Stimulated activated CD8-positive, alpha-beta memory T cell treated with anti-CD3 and anti-CD28 coated beads, Interleukin-15, amount 100 ng/mL, for 24 hours (primary cell): ENCODE results near the gene TTLL11.
"Not testable (repeated sequence)": the region's sequence is repeated elsewhere in the genome, so short reads cannot be mapped to it uniquely, and the experiment has no call there.

Source experiments
- DNase-seq: peaks from one replicate; pipeline ENCODE4 v3.0.0-alpha.2; 2020; ENCODE audit warnings: low read depth

The TTLL11 gene

DNA sequence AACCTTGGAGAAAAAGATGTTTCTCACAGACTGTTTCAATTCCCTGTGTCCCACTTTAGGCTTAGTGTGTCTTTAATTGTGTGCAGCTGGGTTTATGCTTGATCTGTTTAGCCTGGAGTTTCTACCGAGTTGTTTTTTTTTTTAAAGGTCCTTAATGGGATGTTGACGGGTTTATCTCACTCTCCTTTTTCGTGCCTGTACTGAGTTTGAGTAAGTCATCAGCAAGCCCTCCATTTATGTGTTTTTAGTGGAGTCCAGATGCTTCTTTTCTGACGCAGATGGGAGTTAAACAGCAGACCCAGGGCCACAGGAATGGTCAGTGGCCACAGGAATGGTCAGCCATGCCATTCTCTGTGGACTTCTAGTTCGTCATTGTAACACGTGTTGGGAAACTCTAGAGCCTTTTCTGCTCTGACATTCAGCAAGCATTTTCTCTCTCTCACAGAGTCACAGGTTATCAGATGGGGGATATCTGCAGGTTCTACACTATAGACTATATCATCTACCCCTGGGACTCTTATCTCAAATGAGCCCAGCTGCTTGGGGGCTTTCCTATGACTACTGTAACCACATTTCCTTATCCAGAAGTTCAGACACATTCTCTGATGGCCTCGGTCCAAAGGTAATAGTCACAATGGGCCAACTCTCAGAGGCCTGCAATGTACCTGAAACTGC lies 190.5 kb downstream of the TTLL11 start:
- no peak for DNase-seq

DNA sequence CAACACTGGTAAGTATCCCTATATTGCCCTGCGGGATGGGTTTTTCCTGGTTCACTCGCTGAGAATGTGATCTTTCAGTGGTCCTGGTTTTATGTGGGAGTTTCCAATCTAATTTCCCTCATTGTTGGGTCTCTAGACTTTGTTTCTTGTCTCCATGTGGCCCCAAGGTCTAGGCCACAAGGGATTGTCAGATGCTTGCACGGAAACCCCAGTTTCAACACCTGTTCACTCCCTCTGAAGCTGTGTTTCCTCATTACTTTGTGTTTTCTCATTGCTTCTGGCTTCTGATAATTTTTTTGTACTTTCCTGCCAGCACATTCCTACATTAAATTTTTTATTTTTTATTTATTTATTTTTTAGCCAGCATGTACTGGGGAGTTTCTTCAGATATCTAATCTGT lies 191.5 kb downstream of the TTLL11 start:
- DNase-seq: no peak

DNA sequence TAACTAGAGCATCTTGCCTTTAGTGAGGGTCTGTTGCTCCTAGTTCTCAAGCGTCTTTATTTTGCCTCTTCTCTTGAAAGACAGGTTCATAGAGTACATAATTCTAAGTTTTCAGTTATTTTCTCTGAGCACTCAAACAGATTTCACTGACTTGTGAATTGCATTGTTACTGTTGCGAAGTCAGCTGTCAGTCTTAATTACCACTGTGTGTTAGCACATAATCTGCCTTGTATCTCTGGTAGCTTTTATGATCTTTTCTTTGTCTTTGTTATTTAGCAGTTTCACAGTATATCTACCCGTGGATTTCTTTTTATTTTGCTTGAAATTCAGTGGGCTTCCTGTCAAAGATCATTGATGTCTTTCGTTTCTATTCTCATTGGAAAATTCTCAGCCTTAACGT lies 192.9 kb downstream of the TTLL11 start:
- DNase-seq: no peak

DNA sequence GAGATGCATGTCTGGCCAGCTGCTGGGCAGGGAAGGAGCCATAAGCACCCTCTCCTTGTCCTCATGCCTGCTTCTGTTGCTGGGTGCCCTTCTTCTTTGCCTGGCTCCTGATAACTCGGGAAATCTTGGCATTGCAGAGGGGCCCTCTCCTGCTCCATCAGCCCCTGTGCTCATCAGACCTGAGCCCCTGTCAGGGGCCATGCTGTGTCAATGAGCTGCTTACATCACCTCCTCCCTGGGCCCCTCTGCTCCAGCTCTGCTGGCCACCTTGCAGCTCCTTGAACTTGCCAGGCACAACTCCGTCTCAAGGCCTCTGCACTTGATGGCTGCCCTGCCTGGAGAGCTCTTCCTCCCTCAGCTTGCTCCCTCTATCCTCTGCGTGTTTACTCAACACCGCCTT lies 194.3 kb downstream of the TTLL11 start:
- DNase-seq: no peak

DNA sequence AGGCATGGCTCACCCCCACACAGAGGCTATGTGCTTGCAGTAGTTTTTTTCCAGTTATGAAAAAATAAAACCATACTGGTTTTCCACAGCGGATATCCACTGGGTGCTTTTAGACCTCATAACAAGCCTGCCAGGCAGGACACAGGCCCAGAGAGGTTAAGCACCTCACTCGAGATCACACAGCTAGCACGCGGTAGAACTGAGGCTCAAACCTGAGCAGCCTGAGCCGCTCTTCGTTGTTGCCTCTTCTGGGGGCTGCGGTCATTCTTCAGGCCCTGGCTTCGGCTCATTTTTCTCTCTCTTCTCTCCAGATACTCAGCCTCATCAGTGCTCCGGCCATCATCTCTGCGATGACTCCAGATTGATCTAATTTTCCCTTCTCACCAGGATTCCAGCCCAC lies 196.0 kb downstream of the TTLL11 start:
- DNase-seq: no peak

DNA sequence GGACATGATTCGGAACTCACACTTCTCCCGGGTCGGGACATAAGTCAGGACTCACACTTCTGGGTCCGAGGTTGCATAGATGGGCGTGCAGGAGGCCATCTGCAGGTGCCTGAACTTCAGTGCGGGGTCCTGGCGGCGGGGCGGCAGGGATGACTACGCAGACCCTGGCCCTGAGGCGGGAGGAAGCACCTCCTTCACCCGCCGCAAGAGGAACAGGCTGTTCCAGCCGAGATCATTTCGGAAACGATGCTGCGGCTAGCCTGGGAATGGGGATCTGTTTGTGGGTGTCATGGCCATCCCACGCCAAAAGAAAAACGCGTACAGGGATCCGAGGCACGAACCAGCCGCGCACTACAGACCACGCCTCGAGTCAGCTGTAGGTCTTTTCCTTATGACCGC lies 196.6 kb downstream of the TTLL11 start:
- no peak for DNase-seq

DNA sequence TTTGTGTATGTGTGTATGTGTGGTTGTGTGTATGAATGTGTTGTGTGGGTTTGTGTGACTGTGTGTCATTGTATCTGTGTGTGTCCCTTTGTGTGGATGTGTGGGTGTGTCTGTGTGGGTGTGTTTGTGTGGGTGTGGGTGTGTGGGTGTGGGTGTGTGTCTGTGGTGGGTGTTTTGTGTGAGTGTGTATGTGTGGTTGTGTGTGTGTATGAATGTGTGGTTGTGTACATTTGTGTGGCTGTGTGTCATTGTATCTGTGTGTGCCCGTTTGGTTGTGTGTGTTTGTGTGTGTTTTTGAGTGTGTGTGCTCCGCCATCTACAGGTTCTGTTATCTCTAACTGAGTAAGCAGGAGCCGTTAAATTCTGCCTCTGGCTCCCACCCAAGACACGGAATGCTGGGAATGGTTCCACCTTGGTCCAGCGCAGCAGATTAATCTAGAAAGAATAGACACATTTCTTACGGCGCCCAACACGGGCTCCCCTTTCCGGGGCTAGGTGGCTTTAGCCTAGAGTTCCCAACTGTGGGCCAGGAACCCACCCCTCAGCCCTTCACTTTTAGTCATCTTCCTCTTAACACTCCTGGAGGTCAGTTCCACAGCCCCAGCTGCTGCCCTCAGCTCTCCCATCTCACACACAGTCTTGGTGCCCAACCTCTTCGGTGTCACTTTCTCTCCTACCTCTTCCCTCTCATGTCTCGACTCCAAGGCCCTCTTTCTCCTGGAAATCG lies 197.1 kb downstream of the TTLL11 start:
- no peak for DNase-seq

DNA sequence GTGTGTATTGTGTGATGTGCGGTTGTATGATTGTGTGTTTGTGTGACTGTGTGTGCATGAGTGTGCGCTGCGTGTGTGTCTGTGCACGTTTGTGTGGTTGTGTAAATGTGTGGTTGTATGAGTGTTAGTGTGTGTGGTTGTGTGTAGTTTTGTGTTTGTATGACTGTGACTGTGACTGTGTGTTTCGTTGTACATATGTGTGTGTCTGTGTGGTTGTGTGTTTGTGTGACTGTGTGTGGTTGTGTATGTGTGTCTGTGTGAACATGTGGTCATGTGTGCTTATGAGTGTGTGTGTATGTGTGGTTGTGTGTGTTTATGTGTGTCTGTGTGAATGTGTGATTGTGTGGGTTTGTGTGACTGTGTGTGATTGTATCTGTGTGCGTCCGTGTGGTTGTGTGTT lies 197.8 kb downstream of the TTLL11 start:
- no peak for DNase-seq

DNA sequence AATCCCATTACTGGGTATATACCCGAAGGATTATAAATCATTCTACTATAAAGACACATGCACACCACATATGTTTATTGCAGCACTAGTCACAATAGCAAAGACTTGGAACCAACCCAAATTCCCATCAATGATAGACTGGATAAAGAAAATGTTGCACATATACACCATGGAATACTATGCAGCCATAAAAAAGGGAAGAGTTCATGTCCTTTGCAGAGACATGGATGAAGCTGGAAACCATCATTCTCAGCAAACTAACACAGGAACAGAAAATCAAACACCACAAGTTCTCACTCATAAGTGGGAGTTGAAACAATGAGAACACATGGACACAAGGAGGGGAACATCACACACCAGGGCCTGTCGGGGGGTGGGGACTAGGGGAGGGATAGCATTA lies 198.7 kb downstream of the TTLL11 start:
- DNase-seq: not testable (repeated sequence)

DNA sequence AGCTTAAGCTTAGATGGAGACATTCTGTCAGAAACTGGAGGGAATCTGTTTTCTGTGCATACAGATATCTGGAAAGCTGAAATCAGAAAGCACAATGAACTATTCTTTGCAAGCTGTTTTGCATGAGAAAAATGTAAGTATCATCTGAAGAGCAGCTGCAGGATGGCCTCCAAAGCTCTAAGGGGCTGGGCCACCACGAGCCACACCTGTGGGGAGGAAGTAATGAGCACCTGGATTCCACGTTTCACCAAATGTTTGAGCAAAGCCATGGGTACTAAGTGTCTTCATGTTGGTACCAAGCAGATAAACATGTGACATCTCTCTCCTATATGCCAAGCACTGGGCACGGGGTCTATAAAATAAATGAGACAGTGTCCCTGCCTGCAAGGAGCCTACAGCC lies 199.3 kb downstream of the TTLL11 start:
- no peak for DNase-seq

DNA sequence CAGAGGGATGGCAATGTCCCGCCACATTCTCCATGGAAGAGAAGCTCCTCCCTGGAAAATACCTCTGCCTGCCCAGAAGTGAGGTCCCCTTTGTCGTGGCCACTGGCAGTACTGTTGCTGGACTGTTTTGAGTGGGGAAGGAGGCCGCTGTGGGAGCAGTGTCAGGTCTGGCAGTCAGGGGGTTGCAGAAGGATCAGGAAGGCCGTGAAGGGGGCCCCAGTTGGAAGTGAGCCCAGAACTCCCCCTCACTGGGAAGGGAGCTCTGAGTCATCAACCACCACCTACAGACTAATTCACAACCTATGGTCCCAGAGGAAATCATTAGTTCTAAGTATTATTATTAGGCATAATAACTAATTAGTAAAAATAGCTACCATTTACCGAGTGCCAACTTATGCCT lies 200.4 kb downstream of the TTLL11 start:
- DNase-seq: no peak

DNA sequence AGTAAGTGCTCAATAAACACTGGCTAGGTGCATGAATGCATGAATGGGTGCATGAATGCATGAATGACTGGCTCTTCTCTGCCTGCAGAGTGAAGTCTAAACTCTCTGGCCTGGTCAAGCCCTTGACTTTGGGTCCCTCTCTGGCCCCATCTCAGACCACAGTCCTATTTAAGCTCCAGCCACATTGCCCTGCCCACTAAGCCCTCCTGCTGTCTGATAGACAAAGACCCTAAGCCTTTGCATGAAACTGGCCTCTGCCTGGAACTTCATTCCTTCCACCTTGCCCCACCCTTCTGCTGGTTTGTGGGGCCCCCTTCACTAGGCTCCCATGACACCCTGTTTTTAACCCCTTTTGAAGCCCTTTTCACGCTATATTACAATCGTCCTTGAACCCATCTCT lies 202.4 kb downstream of the TTLL11 start:
- no peak for DNase-seq

DNA sequence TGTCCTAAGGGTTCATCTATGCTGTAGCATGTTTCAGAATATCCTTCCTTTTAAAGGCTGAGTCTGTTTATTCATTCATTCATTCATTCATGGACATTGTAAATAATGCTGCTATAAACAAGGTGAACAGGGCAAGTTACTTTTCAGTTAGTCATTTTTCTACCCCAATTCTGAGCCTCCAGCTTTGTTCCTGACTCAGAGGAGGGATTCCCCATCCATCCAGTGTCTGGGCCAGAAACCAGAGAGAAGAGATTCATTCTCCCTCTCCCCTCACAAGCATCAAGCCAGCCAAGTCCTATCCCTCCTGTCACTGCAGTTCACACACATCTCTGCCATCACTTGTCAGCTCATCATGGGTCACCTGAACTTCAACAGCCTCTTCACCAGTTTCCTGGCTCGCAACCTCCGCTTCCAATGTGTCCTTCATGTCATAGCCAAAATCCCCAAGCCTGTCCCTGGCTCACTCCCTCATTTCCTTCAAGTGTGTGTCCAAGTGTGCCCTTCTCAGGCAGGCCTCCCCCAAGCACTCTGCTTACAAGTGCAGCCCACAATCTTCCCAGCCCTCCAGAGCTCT lies 203.0 kb downstream of the TTLL11 start:
- no peak for DNase-seq

DNA sequence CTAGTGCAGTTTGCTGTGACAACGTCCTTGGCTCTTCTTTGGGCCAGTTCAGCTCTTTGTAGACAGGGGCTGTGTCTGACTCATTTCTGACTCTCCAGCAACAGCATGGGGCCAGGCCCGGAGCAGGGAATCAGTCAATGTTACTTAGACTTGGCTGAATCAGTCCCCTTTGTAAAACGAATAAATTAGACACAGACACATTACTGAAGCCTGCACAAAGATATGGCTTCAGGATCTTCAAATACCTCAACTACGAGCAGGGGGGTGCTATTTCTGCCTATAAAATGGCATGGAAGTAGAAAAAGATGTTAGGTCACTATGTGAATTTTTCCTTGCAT lies 204.7 kb downstream of the TTLL11 start:
- no peak for DNase-seq

DNA sequence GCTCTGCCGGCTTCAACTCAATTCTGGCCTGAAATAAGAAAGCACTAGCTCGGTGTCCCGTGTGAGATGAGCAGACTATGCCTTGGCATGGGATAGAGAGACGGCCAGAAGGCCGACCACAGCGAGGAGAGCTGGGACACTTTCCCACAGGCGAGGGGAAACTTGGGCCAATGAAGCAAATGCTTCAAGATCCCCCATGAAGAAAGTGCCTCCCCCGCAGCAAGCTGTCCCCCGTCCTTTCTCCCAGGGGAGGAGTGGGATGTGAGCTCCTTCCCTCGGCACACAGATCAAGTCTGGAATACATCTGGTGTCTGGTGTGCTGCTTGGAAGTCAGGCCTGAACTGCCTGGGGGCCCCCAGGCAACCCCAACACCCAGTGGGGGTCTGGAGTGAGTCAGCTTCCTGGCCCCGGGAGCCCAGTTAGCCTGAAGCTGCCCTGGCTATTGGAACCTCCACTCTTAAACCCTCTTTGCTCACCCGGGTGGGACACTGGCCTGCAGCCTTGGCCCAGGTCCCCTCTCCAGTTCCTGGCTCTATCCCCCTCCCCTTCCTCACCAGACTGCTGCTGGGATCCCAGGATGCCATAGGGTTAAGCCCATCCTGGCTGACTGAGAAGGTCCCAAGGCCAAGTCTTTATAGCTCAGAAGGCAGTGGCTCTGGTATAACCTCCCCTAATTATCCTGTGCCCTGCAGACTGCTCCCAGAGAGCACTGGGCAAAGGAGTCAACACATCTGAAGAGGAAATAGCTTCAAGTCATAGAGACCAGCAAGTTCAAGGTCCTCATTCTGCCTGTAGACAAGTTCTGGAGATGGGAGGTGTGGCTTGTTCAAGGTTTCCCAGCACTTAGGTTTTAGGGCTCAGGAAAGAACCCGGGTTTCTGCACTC lies 205.3 kb downstream of the TTLL11 start:
- no peak for DNase-seq

DNA sequence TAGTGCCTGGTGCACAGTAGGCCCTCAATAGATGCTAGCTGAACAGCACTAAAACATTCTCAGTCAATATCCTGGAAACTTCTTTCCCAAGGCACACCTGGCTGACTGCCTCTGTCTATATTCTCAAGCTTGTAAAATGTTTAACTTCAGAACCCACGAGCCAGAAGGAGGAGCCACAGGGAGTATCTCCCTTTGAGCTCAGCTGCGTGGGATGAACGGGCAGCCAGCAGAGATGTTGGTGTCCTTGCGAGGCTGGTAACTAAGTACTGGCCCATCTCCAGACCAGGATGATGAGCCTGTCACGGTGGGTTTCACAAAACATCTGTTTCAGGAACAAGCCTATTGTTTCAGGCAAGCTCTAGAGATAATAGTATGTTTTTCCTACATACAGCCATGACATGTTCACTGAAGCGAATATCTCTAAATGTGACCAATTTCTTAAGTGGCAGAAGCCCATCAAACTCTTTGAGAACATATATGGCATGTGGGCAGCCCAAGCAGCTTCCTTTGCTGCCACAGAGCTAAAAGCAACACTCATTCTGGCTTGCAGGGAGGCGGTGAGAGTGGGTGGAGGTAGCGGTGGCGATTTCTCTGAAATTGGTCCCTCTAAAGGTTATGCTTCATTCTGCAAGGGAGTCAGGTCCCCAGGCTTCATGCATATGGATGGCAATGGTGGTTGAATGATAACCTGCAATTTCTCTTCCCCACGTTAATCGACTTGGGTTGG lies 206.2 kb downstream of the TTLL11 start:
- DNase-seq: no peak

DNA sequence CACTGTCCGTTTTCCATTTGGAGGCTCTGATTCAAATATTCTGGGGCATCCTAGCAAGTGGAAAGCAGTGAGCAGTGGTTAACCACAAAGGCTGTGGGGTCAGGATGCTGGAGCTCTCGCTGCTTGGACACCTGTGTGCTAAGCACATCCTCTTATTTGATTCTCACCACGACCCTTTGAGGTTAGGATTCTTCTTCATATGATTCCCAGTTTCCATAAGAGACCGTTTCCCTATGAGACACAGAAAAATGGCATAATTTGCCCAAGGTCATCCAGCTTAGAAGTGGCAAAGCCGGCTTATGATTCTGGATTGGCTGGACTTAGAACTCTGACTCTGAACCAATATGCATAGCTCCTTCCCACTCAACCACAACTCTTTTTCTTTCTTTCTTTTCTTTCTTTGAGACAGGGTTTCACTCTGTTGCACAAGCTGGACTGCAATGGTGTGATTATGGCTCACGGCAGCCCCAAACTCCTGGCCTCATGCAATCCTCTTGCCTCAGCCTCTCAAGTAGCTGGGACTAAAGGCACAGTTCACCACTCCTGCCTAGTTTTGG lies 207.7 kb downstream of the TTLL11 start:
- DNase-seq: no peak

DNA sequence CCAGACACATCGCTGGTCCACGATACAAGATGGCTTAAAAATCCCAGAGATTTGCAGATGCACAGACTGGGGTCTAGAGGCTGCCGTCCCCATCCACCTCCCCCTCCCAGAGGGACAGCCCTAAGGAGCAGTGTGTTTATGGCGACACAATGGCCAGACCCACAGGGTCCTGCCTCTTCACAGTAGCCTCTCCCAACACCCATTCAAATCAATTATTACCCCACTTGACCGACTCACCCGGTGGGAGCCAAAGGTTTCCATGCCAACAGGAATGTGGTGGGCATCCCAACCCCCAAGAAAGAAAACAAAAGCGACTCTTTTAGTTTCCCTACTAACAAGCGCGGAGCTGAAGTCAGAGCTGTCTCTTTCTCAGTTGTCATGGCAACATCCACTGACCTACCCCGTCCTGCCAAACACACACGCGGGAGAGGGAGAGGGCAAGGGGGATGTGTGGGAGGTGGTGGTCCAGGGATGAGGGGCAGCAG lies 209.0 kb downstream of the TTLL11 start:
- no peak for DNase-seq

DNA sequence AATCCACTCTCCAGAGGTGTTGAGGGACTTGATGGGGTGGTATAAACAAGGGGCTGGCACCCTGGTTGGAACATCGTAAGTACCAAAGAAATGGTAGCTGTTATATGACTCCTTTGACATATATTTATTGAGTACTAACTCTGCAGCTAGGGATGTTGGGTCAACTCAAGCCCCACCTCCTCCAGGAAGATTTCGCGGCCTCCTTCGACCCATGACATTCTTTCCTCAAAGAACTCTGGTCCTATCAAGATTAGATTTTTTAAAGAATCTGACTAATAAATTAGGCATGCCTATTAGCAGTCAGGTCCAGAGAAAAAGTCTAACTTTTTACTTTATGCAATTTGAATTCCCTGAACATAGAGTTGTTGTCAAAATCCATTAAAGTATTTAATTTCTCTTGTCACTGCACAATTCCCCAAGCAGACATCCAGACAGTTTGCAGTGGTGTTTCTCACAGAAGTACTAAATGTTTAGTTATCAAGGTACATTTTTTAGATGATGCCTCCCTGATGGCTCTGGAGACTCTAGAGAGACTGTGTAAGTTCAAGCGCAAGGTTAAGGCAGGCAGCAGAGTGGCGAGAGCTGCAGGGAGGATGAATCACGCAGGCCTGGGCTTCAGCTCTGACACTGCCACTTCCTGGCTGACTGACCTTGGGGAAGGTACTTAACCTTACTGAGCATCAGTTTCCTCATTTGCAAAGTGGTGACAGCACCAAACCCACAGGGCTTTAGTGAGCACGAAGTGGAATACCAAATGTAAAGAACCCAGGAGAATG lies 209.6 kb downstream of the TTLL11 start:
- no peak for DNase-seq

DNA sequence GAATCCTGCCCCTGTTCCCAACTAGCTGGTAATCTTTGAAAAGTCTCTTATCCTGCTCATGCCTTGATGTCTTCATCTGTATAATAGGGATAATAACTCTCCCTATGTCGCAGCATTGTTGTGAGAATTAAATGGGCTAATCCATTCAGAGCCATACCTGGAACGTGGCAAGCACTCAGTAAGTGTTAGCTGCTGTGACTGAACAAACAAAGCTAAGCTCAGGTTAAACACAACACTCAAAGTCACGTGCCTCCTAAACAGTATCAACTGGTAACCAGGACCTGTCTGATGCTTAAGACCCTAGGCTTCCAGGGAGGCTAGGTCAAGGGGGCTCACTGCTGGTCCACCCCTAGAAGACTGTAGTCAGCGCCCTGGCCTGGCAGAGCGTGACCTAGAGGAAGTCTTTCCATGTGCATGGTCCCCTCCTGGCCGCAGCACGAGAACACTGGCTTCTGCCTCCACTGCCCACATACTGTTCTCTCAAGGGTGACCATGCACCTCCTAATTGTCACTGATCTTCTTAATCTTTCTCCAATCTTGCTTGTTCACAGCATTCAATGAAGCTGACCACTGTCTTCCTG lies 211.1 kb downstream of the TTLL11 start:
- DNase-seq: no peak
